ENCODE measurements around the gene SMC1B. TPM values are rescaled to one million over a fixed set of nuclear protein-coding genes. Genes with fewer than 3 reads are reported as not detected.

Gene SMC1B
- total and polyA plus RNA-seq, 2 experiments from 2014 or later = 0.10 TPM; not detected in 1

- Histone ChIP-seq H3K4me2 (no peak overlapping the region), H3K4me1 (ENCODE audit: insufficient read depth) (no peaks in the 10 kb centered on the region), H4K20me1 (replicated peaks; ENCODE audit: insufficient read depth) (no peaks in the 10 kb centered on the region), H3K4me3 (no peak overlapping the region), H3K79me2 (replicated peaks; ENCODE audit: insufficient read depth) (no peaks in the 10 kb centered on the region), H3F3A (replicated peaks; ENCODE audit: low read depth) (no peaks in the 10 kb centered on the region), H3K27ac (ENCODE audit: low read depth) (no peak overlapping the region), H2AFZ (no peak overlapping the region), H3K27me3 (ENCODE audit: insufficient read depth) (no peaks in the 10 kb centered on the region), H3K36me3 (ENCODE audit: insufficient read depth) (no peaks in the 10 kb centered on the region), H3K9me2 (ENCODE audit: insufficient read depth) (no peaks in the 10 kb centered on the region)
- H3K36me3 Mint-ChIP-seq (ENCODE audit: low read depth) = peaks cover 11% of the 10 kb centered on the region; the same call in 2 of the 3 replicates
- TF ChIP-seq CREB1 (CRISPR knock-in tag; IDR thresholded peaks at IDR 0.05; ENCODE audit: low read depth) = no peak
- no peak for TF ChIP-seq ETS1 (IDR thresholded peaks at IDR 0.05)
- no peak for TF ChIP-seq EZH2 (IDR thresholded peaks at IDR 0.05; ENCODE audit: low read depth, unreplicated experiment)
- no peak for TF ChIP-seq STAT1 (IDR thresholded peaks at IDR 0.05; ENCODE audit: unreplicated experiment)
- no peak for TF ChIP-seq POLR2AphosphoS5 (IDR thresholded peaks at IDR 0.05; ENCODE audit: low read depth)
- TF ChIP-seq ZNF331 (CRISPR knock-in tag; IDR thresholded peaks at IDR 0.05; ENCODE audit: low read depth) = no peak
- no peak for TF ChIP-seq ZNF462 (CRISPR knock-in tag; IDR thresholded peaks at IDR 0.05)
- no peak for TF ChIP-seq NANOG (IDR thresholded peaks at IDR 0.05; ENCODE audit: borderline replicate concordance)
- TF ChIP-seq CTCF (conservative IDR thresholded peaks at IDR 0.05; ENCODE audit: low read depth in 2 of 2) = no peak
- no peak for TF ChIP-seq EZH2phosphoT487 (IDR thresholded peaks at IDR 0.05; ENCODE audit: unreplicated experiment)
- no peak for TF ChIP-seq JUNB (IDR thresholded peaks at IDR 0.05; ENCODE audit: unreplicated experiment)
- no peak for TF ChIP-seq ZNF114 (CRISPR knock-in tag; IDR thresholded peaks at IDR 0.05)
- no peak for TF ChIP-seq REST (IDR thresholded peaks at IDR 0.05; ENCODE audit: unreplicated experiment)
- peaks cover 3% of the 10 kb centered on the region; the same call in 1 of the 3 replicates for H3K4me1 Mint-ChIP-seq
- no peak overlapping the region for H3K4me3 Mint-ChIP-seq
- ATAC-seq = peak; percentile 54
- H3K27me3 Mint-ChIP-seq (ENCODE audit: insufficient read depth, low read depth, poor library complexity) = peaks cover 7% of the 10 kb centered on the region
- no peak overlapping the region for H3K27ac Mint-ChIP-seq
- H3K9me3 Mint-ChIP-seq = peaks cover 2% of the 10 kb centered on the region; the same call in 1 of the 3 replicates
- no peak for DNase-seq (ENCODE audit: low spot score)
These were observed 10.9 kb upstream of the SMC1B start for GRCh38 chr22:45424241-45424731.
